ENCODE measurements around the gene LENG9. TPM values are rescaled to one million over a fixed set of nuclear protein-coding genes. Genes with fewer than 3 reads are reported as not detected.

LENG9 gene
- total and polyA plus RNA-seq, 2 of the 13 experiments (the other 11 are each of a cell fraction or from before 2014, with no cell fraction given) = 0.75 to 2.9 TPM

- TF ChIP-seq ZNF772 (CRISPR knock-in tag; IDR thresholded peaks at IDR 0.05) = peak; percentile 90; the same call in 1 of the 2 replicates
- peak; percentile 66 for TF ChIP-seq ZNF781 (CRISPR knock-in tag; IDR thresholded peaks at IDR 0.05; ENCODE audit: borderline replicate concordance, not compliant biosample characterization)
- TF ChIP-seq, protein P1, sequence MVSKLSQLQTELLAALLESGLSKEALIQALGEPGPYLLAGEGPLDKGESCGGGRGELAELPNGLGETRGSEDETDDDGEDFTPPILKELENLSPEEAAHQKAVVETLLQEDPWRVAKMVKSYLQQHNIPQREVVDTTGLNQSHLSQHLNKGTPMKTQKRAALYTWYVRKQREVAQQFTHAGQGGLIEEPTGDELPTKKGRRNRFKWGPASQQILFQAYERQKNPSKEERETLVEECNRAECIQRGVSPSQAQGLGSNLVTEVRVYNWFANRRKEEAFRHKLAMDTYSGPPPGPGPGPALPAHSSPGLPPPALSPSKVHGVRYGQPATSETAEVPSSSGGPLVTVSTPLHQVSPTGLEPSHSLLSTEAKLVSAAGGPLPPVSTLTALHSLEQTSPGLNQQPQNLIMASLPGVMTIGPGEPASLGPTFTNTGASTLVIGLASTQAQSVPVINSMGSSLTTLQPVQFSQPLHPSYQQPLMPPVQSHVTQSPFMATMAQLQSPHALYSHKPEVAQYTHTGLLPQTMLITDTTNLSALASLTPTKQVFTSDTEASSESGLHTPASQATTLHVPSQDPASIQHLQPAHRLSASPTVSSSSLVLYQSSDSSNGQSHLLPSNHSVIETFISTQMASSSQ (IDR thresholded peaks at IDR 0.05; ENCODE audit: low read depth) = no peak
- TF ChIP-seq, protein P1 (CRISPR knock-in tag; IDR thresholded peaks at IDR 0.05; ENCODE audit: borderline replicate concordance) = peak; percentile 53; the same call in 1 of the 2 replicates
- TF ChIP-seq ZNF225 (CRISPR knock-in tag; IDR thresholded peaks at IDR 0.05) = peak; percentile 94; the same call in 1 of the 2 replicates
- TF ChIP-seq ZNF18 (CRISPR knock-in tag; IDR thresholded peaks at IDR 0.05; ENCODE audit: insufficient replicate concordance) = peak; percentile 66
Observed at GRCh38 chr19:54448774-54449700, 14.5 kb downstream of the LENG9 start, which contains the start of gene LENG8 (continued).

Measured in HepG2 (cell line).